Neutrophil (primary cell): ENCODE results near the gene CDH3.

ENCODE experiments used
- H3K27ac ChIP-seq: fragments of 200-600 bp; sonication (generic); 2 replicates; pipeline ENCODE4 v1.5.1; 2016; ENCODE audit warnings: mild to moderate bottlenecking, moderate library complexity
- H3K27me3 ChIP-seq: fragments of 200-600 bp; sonication (generic); 2 replicates; pipeline ENCODE4 v1.6.0; 2016; ENCODE audit warnings: mild to moderate bottlenecking
- H3K36me3 ChIP-seq: fragments of 200-600 bp; sonication (generic); 2 replicates; pipeline ENCODE4 v1.5.1; 2017
- H3K4me1 ChIP-seq, 2 experiments: fragments of 200-600 bp in 1 of 2; sonication (generic) in 1 of 2; 1 replicate in 1 of 2; 2 replicates in 1 of 2; pipeline versions ENCODE4 v1.5.1 to v1.6.1; 2013 to 2016; ENCODE audit warnings: low read depth in 1 of 2, low read length in 1 of 2, mild to moderate bottlenecking in 1 of 2, moderate library complexity in 1 of 2; ENCODE audit not compliant: control insufficient read depth in 1 of 2, insufficient read depth in 1 of 2
- H3K4me3 ChIP-seq, 2 experiments: fragments of 200-600 bp in 1 of 2; sonication (generic) in 1 of 2; 1 replicate in 1 of 2; 2 replicates in 1 of 2; pipeline ENCODE4 v1.5.1; 2013 to 2016; ENCODE audit warnings: low read depth in 1 of 2, low read length in 1 of 2, mild to moderate bottlenecking in 1 of 2, moderate library complexity in 1 of 2
- H3K9me3 ChIP-seq: fragments of 200-600 bp; sonication (generic); 2 replicates; pipeline ENCODE4 v1.5.1; 2016
- TF ChIP-seq, protein P1 (sequence below): fragments of 200-600 bp; sonication (generic); IDR thresholded peaks from 2 replicates; pipeline ENCODE4 v1.5.1; 2016; ENCODE audit warnings: antibody characterized with exemption

CDH3 gene

DNA sequence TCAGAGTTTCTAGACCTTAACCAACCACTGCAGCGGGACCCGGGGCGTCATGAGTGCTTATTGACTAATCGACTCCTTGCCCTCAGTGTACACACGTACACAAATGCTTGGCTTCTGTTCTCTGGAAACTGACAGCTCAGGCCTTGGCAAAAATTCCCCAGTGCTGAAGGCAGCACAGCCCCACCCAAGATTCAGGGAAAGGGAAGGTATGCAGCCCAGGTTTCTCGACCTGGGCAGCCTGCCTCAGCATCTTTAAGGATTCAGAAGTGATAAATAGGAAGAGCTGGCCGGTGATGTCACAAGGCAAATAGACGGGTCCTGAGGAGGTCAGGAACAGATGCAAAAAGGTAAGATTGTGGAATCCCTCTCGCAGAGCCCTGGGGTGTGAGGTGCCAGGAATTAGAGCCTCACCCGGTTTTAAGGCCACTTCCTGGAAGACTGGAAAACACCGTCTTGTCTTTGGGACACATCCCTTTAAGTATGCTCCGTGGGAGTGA lies 9.0 kb upstream of the CDH3 start:
- Histone ChIP-seq H3K27me3 (peaks cover 23% of the 10 kb centered on the region), H3K4me3 (no peak overlapping the region), H3K9me3 (no peaks in the 10 kb centered on the region), H3K4me1 (no peaks in the 10 kb centered on the region), H3K27ac (no peak overlapping the region), H3K36me3 (no peaks in the 10 kb centered on the region)
- TF ChIP-seq, protein P1, sequence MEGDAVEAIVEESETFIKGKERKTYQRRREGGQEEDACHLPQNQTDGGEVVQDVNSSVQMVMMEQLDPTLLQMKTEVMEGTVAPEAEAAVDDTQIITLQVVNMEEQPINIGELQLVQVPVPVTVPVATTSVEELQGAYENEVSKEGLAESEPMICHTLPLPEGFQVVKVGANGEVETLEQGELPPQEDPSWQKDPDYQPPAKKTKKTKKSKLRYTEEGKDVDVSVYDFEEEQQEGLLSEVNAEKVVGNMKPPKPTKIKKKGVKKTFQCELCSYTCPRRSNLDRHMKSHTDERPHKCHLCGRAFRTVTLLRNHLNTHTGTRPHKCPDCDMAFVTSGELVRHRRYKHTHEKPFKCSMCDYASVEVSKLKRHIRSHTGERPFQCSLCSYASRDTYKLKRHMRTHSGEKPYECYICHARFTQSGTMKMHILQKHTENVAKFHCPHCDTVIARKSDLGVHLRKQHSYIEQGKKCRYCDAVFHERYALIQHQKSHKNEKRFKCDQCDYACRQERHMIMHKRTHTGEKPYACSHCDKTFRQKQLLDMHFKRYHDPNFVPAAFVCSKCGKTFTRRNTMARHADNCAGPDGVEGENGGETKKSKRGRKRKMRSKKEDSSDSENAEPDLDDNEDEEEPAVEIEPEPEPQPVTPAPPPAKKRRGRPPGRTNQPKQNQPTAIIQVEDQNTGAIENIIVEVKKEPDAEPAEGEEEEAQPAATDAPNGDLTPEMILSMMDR, result no peak

DNA sequence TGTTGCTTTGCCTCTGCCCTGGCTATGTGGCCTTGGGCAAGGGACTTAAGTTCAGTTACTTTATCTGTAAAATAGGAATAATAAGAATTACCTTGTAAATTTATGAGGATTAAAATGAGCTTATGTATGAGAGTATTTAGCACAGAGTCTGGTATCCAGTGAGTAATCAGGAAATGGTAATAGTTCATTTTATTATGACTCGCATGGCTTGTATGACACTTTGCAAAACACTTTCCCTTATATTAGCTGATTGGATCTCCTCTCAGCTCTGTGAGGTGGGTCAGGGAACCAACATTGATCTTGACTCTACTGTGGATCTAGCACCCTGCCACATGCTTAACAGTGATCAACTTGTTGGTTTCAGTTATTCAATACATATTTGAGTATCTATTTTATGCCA lies 8.3 kb upstream of the CDH3 start:
- Histone ChIP-seq H3K9me3 (no peaks in the 10 kb centered on the region), H3K4me3 (no peak overlapping the region), H3K27me3 (peaks cover 29% of the 10 kb centered on the region), H3K4me1 (no peaks in the 10 kb centered on the region), H3K36me3 (no peaks in the 10 kb centered on the region), H3K27ac (no peak overlapping the region)
- TF ChIP-seq, protein P1, result no peak

DNA sequence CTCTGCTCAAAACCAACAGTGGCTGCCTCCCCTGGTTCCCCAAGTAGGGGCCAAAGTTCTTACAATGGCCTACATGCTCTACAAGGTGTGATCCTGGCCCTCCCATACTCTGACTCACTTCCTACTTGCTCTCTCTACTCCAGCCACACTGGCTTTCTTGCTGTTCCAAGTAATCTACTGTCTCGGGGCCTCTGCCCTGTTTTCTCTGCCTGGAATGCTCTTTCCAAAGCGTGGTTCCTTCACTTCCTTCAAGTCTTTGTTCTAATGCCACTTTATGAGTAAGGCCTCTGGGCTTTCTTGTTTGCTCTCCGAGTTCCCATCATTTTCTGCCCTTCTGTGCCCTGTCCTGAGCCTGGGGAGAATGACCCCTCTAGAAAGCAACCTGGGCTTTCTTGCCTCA lies 4.1 kb upstream of the CDH3 start:
- Histone ChIP-seq H3K9me3 (no peaks in the 10 kb centered on the region), H3K4me3 (no peak overlapping the region), H3K27me3 (peaks cover 65% of the 10 kb centered on the region), H3K36me3 (no peaks in the 10 kb centered on the region), H3K27ac (no peak overlapping the region), H3K4me1 (peaks cover 8 to 11% of the 10 kb centered on the region in 2 experiments)
- TF ChIP-seq, protein P1, result no peak

DNA sequence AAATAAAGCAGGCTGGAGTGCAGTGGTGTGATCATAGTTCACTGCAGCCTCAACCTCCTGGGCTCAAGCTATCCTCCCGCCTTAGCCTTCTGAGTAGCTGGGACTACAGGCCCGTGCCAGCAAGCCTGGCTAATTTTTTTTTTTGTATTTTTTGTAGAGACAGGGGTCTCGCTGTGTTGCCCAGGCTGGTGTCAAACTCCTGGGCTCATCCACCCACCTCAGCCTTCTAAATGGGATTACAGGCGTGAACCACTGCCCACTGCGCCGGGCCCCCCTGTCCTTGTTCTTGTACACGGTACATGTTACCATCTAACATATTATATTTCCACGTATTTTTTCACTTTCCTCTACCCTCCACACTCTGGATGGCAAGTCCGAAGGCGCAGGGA lies 3.1 kb upstream of the CDH3 start:
- TF ChIP-seq, protein P1, result no peak
- Histone ChIP-seq H3K27ac (no peak overlapping the region), H3K36me3 (no peaks in the 10 kb centered on the region), H3K4me3 (no peak overlapping the region), H3K27me3 (peaks cover 68% of the 10 kb centered on the region), H3K4me1 (peaks cover 8 to 11% of the 10 kb centered on the region in 2 experiments), H3K9me3 (no peaks in the 10 kb centered on the region)

DNA sequence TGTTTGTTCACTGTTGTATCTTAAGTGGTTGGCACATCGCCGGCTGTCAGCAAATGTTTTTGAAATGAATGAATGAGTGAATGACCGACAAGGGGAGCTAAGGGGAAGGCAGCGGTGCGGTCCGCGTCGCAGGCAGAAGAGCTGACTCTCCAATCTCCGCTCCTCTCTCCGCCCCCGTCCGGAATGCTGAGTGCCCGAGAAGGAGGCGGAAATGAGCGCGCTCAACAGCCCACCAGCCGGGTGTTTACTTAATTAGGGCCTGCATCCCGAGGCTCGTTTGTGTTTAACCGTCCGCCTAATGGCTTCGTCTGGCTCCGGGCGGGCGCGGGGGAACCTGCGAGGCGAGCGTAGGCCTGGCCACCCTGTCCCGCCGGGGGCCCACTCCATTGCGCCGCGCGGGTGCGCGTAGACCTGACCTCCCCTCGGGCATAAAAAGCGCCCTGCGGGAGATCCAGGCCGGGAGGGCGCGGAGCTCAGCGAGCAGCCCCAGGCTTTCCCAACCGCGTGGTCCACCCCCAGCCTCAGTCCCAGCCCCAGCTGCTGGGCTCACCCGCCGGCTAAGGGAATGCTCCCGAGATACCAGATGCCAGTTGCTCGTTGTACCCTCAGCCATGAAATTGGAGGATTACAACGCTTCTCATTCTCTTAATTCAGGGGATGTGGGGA lies 2.5 kb upstream of the CDH3 start:
- H3K36me3 ChIP-seq, result no peaks in the 10 kb centered on the region
- H3K4me3 ChIP-seq, result no peak overlapping the region
- peaks cover 8 to 11% of the 10 kb centered on the region in 2 experiments for H3K4me1 ChIP-seq
- TF ChIP-seq, protein P1, result no peak
- H3K27me3 ChIP-seq, result peaks cover 73% of the 10 kb centered on the region
- H3K9me3 ChIP-seq, result no peaks in the 10 kb centered on the region
- no peak overlapping the region for H3K27ac ChIP-seq
